ENCODE measurements around the gene NUTF2.
"Not testable (repeated sequence)": the region's sequence is repeated elsewhere in the genome, so short reads cannot be mapped to it uniquely, and the experiment has no call there.

NUTF2 gene

DNA sequence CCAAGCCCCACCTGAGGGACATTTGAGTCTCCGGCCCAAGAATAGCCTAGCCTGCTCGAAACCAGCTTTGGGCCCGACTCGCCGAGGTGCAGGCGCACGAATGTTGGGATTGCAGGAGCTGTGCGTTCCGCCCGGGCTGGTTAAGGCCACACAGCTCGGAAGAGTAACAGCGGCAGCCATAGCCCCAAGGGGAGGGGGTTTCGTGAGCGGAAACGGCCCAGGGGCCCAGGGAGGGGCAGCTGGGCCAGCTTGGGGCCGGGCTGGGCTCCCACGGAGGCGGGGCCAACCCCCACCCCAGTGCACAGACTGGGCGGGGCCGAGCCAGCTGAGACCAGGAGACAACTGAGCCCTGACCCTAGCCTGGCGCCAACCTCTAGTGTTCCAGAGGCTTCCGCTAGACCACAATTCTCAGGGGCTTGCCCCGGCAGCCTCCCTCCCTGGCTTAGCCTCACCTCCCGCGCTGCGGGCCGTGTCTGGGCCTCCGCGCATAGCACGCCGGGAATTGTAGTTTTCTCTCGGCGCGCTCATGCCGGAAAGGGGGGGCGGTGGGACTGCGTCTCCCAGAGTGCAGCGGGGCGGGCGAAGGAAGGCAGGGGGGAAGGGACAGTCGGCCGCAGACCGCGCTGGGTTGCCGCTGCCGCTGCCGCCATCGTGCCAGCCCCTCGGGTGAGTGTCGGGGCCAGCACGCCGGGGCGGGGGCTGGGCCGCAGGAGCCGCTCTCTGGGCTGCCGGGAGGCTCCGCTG is at the start of gene NUTF2:
Gene NUTF2, plus strand, starts transcription at position 614 of the 744 bp plus-strand sequence. CDS start 18,198 bp downstream, outside the sequence.
- DNase-seq, result peak; percentile 87

DNA sequence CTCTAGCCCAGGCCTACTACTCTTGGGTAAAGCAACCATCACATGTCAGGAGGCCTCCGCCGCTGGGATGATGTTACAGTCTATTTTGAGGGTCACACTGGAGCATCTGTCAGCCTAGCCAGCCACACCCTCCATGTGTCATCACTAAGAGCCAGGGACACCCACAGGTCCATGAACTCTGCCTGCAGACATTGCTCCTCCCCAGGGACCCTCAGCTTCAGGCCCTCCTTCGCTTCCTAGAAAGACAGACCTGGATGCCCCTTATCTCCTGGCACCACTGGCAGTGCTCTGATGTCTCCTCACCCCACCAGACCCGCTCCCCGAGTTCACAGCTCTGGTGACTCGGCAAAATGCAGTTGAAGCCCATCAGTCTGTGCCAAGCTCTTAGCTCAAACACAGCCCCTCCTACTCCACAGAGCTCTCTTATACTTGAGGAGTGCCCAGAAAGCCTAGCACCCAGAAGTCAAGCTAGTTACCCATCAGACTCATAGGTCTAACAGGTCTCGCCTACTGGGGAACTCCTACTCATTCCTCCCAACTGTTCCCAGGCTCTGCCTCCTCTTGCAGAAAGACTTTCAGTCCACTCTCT is 46.3 kb upstream of the NUTF2 start:
- DNase-seq, result no peak

- DNase-seq, result no peak
Observed at GRCh38 chr16:67801241-67801640, 45.5 kb upstream of the NUTF2 start.

DNA sequence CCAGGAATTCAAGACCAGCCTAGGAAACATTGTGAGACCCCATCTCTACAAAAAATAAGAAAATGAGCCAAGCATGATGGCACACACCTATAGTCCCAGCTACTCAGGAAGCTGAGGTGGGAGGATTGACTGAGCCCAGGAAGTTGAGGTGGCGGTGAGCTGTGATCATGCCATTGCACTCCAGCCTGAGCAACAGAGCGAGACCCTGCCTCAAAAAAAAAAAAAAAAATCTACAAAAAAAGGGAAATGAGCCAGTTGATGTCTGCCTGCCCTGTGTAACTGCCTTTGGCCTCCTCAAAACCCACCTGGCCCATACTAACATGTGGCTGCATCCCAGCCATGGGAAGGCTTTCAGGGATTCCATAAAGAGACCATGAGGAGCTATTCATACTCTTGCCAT is 44.9 kb upstream of the NUTF2 start:
- DNase-seq, result no peak

- DNase-seq, result no peak
Observed at GRCh38 chr16:67803894-67804293, 42.8 kb upstream of the NUTF2 start.

DNA sequence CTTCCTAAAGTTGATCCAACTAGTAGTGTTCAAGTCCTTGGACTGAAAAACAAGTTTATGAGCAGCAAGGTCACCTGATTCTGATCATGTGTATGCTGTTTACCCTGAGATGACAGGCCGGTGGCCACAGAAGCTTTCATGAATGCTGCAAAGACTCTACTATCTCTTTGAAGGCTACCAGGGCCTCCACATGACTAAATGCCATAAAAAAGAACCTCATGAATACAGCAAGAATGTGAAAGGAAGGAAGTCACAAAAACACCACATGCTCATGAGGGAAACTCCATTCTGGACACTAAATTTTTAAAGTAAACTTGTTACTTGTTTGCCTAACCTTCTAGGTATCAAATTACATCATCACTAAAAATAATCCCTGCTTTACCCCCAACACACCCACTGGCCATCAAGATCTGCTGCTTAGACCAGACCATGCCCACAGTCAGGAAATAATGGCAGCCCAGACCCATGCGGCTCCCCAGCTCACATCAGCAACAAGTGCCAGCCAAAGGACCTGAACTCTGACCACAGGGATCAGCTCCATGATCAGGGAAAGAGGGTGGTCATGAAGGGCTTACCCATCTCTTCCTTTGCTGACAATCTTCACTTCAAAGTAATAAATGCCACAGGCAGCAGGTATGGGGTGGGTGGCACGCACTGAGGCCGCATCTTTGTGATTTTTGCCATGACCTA is 41.7 kb upstream of the NUTF2 start:
- DNase-seq, result no peak

GRCh38 chr16:67805718-67806427 is 40.9 kb upstream of the NUTF2 start:
- no peak for DNase-seq

- peak; percentile 93 for DNase-seq
Observed at GRCh38 chr16:67806428-67807147, 40.1 kb upstream of the NUTF2 start, which contains the start of the genes RANBP10 and TSNAXIP1. TSS of gene RANBP10 (minus strand) at chr16:67806560. CDS start at chr16:67806536, 24 bp downstream. TSS of gene TSNAXIP1 (plus strand) at chr16:67806889. CDS start at chr16:67807150, 261 bp downstream.

GRCh38 chr16:67807148-67807682 is 39.5 kb upstream of the NUTF2 start:
- no peak for DNase-seq

DNA sequence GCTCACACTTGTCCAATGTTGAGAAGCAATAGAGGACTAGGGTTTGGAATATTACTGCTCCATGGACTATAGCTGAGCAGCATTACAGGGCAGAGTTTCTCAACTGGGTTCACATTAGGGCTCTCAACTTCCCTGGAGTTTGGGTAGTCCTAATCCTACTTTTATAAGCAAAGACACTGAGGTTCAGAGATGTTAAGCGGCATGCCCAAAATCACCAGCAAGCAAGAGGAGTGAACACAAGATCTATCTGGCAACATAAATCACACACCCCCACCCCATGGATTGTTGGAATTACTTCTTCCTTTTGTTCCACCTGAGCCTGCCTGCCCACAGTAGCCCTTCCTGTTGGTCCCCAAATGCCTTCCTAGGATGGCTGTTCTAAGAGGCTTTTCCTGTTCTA is 34.8 kb upstream of the NUTF2 start:
- no peak for DNase-seq

GRCh38 chr16:67814567-67814966 is 32.2 kb upstream of the NUTF2 start:
- no peak for DNase-seq

DNA sequence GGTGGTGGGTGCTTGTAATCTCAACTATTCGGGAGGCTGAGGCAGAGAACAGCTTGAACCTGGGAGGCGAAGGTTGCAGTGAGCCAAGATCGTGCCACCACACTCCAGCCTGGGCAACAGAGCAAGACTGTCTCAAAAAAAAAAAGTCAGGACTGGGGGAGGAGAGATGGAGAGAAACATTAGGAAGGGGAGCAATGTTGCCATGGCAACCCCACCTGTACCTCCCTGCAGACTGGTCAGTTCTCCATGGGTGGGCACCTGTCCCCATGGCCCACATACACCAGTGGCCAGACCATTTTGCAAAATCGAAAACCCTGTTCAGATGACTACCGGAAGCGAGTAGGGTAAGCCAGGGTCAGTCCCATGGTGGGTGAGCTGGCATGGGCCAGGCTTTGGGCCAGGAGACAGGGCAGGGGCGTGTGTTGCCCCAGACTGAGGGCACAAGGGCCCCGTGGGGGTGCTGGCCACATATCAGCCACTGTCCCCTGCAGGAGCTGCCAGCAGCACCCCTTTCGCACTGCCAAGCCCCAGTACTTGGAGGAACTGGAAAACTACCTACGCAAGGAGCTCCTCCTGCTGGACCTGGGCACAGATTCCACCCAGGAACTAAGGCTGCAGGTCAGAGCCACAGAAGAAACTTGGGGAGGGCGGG is 26.0 kb upstream of the NUTF2 start:
- DNase-seq, result no peak

DNA sequence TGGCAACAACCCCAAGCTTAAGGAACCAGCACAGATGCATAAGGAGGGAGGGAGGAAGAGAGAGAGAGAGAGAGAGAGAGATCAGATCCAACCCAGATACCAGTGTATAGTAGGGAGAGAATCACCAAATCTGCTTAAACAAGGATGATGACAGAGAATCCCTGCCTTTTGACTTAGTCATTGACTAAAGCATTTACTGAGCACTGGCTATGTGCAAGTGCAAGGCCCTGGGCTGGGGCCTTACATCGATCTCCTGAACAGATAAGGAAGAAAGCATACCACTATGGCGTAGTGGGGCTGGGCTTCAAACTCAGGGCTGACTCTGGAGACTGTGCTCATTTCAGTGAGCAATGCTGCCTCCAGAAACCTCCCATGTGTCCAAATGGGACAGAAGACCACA is 24.2 kb upstream of the NUTF2 start:
- no peak for DNase-seq

- no peak for DNase-seq
Observed at GRCh38 chr16:67825119-67825518, 21.6 kb upstream of the NUTF2 start.

DNA sequence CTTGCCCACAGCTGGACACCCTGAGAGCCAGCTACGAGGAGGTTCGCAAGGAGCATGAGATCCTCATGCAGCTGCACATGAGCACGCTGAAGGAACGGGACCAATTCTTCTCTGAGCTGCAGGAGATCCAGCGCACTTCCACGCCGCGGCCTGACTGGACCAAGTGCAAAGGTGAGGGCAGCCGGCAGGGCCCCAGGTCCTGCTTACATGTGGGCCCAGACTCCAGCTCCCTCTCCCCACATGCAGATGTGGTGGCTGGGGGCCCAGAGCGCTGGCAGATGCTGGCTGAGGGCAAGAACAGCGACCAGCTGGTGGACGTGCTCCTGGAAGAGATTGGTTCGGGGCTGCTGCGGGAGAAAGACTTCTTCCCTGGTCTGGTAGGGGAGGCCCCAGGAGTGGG is 20.8 kb upstream of the NUTF2 start:
- DNase-seq, result no peak

GRCh38 chr16:67828651-67829050 is 18.1 kb upstream of the NUTF2 start:
- DNase-seq, result no peak

DNA sequence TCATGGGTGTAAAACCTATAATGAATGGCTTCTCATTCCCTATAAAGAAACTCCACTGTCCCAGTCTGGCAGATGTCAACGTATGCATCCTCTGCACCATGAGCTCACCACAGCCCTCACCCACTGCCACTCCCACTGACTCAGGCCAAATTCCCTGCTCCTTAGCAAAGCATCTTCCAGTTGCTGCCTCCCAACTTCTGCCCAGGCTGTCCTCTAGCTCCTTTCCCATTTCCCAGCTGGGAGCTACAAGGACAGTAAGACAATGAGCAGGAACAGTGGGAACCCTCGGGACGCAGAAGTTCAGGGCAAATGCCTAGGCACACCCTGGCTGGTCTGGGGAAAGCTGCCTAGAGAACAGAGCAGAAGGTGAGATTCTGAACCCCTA is 13.7 kb upstream of the NUTF2 start:
- no peak for DNase-seq

DNA sequence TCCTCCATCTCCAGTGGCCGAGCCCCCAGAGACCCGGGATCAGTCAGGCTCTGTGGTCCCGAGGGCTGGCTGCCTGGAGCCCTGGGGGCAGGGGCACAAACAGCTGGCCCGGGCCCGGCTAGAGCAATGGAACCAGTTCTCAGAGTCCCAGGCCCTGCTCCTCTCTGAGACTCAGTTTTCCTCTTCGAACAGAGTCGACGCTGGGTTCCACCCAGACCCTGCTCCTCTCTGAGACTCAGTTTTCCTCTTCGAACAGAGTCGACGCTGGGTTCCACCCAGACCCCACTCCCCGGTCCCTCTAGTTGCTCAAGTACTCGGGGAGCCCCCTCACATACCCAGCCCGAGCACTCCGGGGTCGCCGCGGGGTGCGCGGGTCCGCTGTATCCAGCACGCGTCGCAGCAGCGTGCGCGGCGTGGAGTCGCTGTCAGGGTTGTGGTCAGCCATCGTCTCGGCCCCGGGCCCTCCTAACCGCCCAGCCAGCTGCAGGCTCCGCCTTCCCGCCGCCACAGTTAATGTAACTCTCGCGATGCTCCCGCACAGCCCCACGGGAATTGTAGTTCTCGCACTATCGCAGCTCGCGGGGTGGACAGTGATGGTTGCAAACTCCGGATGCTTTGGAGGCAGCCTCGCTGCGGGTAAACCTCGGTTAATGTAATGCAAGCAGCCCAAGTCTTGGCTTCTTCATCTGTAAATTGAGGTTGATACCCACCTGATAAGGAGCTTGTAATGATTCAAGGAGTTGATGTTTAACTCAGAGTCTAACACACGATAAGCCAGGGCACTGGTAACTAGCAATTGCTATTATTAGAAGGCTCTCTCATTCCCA is 13.1 kb upstream of the NUTF2 start:
- DNase-seq, result peak; percentile 61

- DNase-seq, result no peak
Observed at GRCh38 chr16:67834242-67834614, 12.5 kb upstream of the NUTF2 start.

GRCh38 chr16:67837190-67837589 is 9.5 kb upstream of the NUTF2 start:
- DNase-seq, result not testable (repeated sequence)

DNA sequence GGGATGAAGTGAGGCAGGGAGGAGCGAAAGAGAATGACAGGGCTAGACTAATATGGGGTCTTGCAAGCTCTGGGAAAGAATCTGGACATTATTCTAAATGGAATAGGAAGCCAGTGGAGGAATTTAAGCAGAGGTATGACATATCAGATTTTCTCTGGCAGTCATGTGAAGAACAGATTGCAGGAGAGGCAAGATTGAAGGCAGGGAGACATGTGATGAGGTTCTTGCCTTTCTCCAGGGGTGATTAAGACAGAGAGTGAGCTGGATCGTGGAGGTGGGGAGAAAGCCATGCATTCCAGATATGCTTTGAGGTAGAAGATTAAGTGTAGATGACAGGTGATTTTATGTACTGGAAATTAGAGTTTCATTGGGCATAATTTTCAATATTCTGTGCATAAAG is 8.9 kb upstream of the NUTF2 start:
- DNase-seq, result no peak
